Prostate gland (tissue), 2 donors: ENCODE results near the gene SLC6A3.

ENCODE experiments used
- CTCF ChIP-seq, 4 experiments: fragments of 200-600 bp in 2 of 4; fragments of 450-650 bp in 2 of 4; sonication (generic) in 2 of 4; IDR thresholded peaks; 1 replicate in 3 of 4; 2 replicates in 1 of 4; pipeline ENCODE4 v1.5.1; 2016 to 2019; ENCODE audit warnings: antibody characterized with exemption in 4 of 4, mild to moderate bottlenecking in 2 of 4, moderate library complexity in 2 of 4
- POLR2A ChIP-seq: fragments of 450-650 bp; IDR thresholded peaks from one replicate; pipeline ENCODE4 v1.6.1; 2016; ENCODE audit warnings: antibody characterized with exemption, mild to moderate bottlenecking
- POLR2AphosphoS5 ChIP-seq: sonication (generic); formaldehyde crosslinking; IDR thresholded peaks from one replicate; pipeline ENCODE4 v1.6.1; 2017; ENCODE audit warnings: antibody characterized with exemption

- TF ChIP-seq CTCF (IDR thresholded peaks at IDR 0.05) (no peak), POLR2AphosphoS5 (no peak), POLR2A (no peak)
Measured at GRCh38 chr5:1406681-1407640, 38.3 kb downstream of the SLC6A3 start.
